ENCODE results near the gene TPRG1L. TPM values are rescaled to one million over a fixed set of nuclear protein-coding genes. Genes with fewer than 3 reads are reported as not detected.

The TPRG1L gene
- total and polyA plus RNA-seq, 2 of the 4 experiments (the other 2 are of a cell fraction): 25.3 to 39.5 TPM

GRCh38 chr1:3677484-3677883 is 52.7 kb downstream of the TPRG1L start:
- no peak overlapping the region for H2BK5ac ChIP-seq (ENCODE audit: low read depth, low read length, poor library complexity, severe bottlenecking)
- POLR2A ChIA-PET (ENCODE audit: unreplicated experiment): no interaction called here
- no peak overlapping the region for H3K4ac ChIP-seq (ENCODE audit: low read depth, low read length)
- H4K5ac ChIP-seq (ENCODE audit: low read depth, low read length): no peak overlapping the region
- H3K4me1 ChIP-seq (ENCODE audit: control insufficient read depth, insufficient read depth, low read length): no peaks in the 10 kb centered on the region
- no peak overlapping the region for H2BK120ac ChIP-seq (ENCODE audit: low read depth, low read length)
- H3K4me3 ChIP-seq (ENCODE audit: insufficient read depth, low read depth, low read length): no peak overlapping the region
- H3K4me2 ChIP-seq (ENCODE audit: low read depth, low read length): no peak overlapping the region
- no peaks in the 10 kb centered on the region for H3K9me3 ChIP-seq (ENCODE audit: control insufficient read depth, insufficient read depth, low read length)
- no peak overlapping the region for H3K23ac ChIP-seq (ENCODE audit: low read depth, low read length)
- no peak overlapping the region for H3K18ac ChIP-seq (ENCODE audit: low read depth, low read length)
- dilution Hi-C loops (cut with HindIII; ENCODE audit: low sequenced_read_pairs, unreplicated experiment) (no loop called here), in situ Hi-C loops (cut with MboI; ENCODE audit: low sequenced_read_pairs) (no loop called here), intact Hi-C loops (cut with micrococcal nuclease) (no loop called here)
- no peaks in the 10 kb centered on the region for H3K36me3 ChIP-seq (ENCODE audit: control insufficient read depth, insufficient read depth, low read length)
- H2BK20ac ChIP-seq (ENCODE audit: low read depth, low read length): no peak overlapping the region
- no peak overlapping the region for H3K27ac ChIP-seq (ENCODE audit: insufficient read depth, low read length)
- H3K9ac ChIP-seq (ENCODE audit: low read depth, low read length): no peak overlapping the region
- no TSS peak for BruUV-seq (replicated peaks)
- no peak overlapping the region for H2BK15ac ChIP-seq (ENCODE audit: low read depth, low read length)
- H4K91ac ChIP-seq (ENCODE audit: insufficient read depth, low read depth, low read length): no peak overlapping the region
- no peak overlapping the region for H3K56ac ChIP-seq (ENCODE audit: extremely low read depth, insufficient read depth, low read length)
- no peaks in the 10 kb centered on the region for H3K79me1 ChIP-seq (ENCODE audit: low read depth in 1 of 2, low read length in 2 of 2)
- WGBS, 2 experiments (ENCODE audit: extremely low coverage in 2 of 2, insufficient read length in 1 of 2): no CpG with 5 or more reads among the region's 5 CpGs
- CTCF ChIA-PET: no interaction called here
- H3K27me3 ChIP-seq (ENCODE audit: control insufficient read depth, insufficient read depth, low read length): peaks cover 13% of the 10 kb centered on the region; the same call in 1 of the 2 replicates
- H3K9me1 ChIP-seq (ENCODE audit: insufficient read depth, low read length): no peaks in the 10 kb centered on the region
- no peak overlapping the region for H2AK9ac ChIP-seq (replicated peaks; ENCODE audit: low read depth, low read length, poor library complexity)
- H3K14ac ChIP-seq (replicated peaks; ENCODE audit: low read depth, low read length): no peak overlapping the region
- TF ChIP-seq MAFK (IDR thresholded peaks at IDR 0.05; ENCODE audit: low read depth, low read length): no peak
- no peak for TF ChIP-seq MAZ (IDR thresholded peaks at IDR 0.05; ENCODE audit: borderline replicate concordance, low read depth, low read length)
- no peak for TF ChIP-seq RCOR1 (IDR thresholded peaks at IDR 0.05; ENCODE audit: insufficient replicate concordance, low read length)
- no peak for TF ChIP-seq NFE2L2 (IDR thresholded peaks at IDR 0.05; ENCODE audit: low read depth, low read length)
- no peak for TF ChIP-seq CEBPB (IDR thresholded peaks at IDR 0.05; ENCODE audit: low read depth, low read length)
- TF ChIP-seq CHD1 (IDR thresholded peaks at IDR 0.05; ENCODE audit: low read depth, low read length): no peak
- no peak for TF ChIP-seq RFX5 (IDR thresholded peaks at IDR 0.05; ENCODE audit: low read depth, low read length)
- TF ChIP-seq MXI1 (IDR thresholded peaks at IDR 0.05; ENCODE audit: borderline replicate concordance, low read depth, low read length): no peak
- no peak for TF ChIP-seq ELK1 (IDR thresholded peaks at IDR 0.05; ENCODE audit: borderline replicate concordance, low read depth, low read length)
- TF ChIP-seq, protein P1, sequence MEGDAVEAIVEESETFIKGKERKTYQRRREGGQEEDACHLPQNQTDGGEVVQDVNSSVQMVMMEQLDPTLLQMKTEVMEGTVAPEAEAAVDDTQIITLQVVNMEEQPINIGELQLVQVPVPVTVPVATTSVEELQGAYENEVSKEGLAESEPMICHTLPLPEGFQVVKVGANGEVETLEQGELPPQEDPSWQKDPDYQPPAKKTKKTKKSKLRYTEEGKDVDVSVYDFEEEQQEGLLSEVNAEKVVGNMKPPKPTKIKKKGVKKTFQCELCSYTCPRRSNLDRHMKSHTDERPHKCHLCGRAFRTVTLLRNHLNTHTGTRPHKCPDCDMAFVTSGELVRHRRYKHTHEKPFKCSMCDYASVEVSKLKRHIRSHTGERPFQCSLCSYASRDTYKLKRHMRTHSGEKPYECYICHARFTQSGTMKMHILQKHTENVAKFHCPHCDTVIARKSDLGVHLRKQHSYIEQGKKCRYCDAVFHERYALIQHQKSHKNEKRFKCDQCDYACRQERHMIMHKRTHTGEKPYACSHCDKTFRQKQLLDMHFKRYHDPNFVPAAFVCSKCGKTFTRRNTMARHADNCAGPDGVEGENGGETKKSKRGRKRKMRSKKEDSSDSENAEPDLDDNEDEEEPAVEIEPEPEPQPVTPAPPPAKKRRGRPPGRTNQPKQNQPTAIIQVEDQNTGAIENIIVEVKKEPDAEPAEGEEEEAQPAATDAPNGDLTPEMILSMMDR (conservative IDR thresholded peaks at IDR 0.05; ENCODE audit: low read depth, low read length): no peak
- TF ChIP-seq FOS (IDR thresholded peaks at IDR 0.05; ENCODE audit: low read depth, low read length): no peak
- TF ChIP-seq USF2 (IDR thresholded peaks at IDR 0.05; ENCODE audit: low read depth, low read length): no peak
- H2AFZ ChIP-seq (replicated peaks; ENCODE audit: low read length, poor library complexity): no peak overlapping the region
- DNase-seq (no peak), ATAC-seq (ENCODE audit: low read depth) (no peak)
- H4K8ac ChIP-seq (ENCODE audit: low read depth in 2 of 2, low read length in 2 of 2): no peak overlapping the region
- no peaks in the 10 kb centered on the region for H4K20me1 ChIP-seq (ENCODE audit: insufficient read depth, low read length)
- H2AK5ac ChIP-seq (ENCODE audit: low read depth, low read length): no peak overlapping the region

Data from IMR-90 (cell line).